GM21723 (cell line): ENCODE measurements around the gene LIPT2.
"Not testable (repeated sequence)": the region's sequence is repeated elsewhere in the genome, so short reads cannot be mapped to it uniquely, and the experiment has no call there.

ENCODE experiments used
- ATAC-seq: cut with Tn5 transposase; IDR thresholded peaks from one replicate; pipeline ENCODE4 v1.9.1; 2021; ENCODE audit warnings: mild to moderate bottlenecking, moderate library complexity; ENCODE audit not compliant: unreplicated experiment

The LIPT2 gene

GRCh38 chr11:74492974-74493790, at the start of gene LIPT2:
Gene LIPT2 (minus strand): TSS chr11:74493724. CDS start chr11:74493703, 21 bp downstream.
- ATAC-seq, result peak; percentile 95

DNA sequence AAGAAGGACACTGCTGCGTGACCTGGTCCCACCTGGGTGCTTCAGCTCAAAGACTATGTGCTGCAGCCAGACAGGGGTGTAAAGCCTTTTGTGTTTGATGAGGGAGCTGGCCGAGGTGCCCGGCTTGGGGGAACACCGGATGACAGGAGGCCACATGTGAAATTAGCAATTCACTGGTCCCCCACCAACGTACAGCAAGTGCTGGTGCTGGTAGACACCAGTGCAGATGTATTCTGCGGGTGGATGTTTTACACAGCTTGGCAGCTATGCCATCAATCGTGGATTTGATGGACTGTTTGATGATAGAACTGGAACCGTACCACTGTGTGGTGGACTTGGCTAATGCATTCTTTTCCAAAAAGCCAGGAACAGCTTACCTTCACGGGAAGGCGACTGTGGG, 47.9 kb upstream of the LIPT2 start:
- ATAC-seq, result no peak

- no peak for ATAC-seq
These were observed 46.7 kb upstream of the LIPT2 start for GRCh38 chr11:74540270-74540669.

DNA sequence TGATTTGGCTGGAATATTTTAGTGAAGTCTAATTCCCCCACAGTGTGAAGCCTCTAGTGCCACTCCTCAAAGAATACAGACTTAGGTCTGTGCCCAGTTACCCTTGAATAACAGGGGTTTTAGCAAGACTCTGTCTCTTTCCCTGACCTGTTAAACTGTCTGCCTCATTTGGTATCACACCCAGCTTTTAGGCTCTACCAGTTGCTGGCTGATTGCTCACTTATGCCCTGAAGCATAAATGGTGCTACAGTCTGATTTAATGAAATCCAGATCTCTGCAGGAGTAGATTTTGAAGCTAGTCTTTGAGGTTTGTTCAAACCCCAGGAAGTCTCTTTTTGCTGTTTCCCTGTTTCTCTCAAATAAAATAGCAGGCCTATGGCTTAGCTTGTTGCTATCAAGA, 45.2 kb upstream of the LIPT2 start:
- ATAC-seq, result no peak

GRCh38 chr11:74535371-74536160, 42.0 kb upstream of the LIPT2 start:
- ATAC-seq, result no peak

DNA sequence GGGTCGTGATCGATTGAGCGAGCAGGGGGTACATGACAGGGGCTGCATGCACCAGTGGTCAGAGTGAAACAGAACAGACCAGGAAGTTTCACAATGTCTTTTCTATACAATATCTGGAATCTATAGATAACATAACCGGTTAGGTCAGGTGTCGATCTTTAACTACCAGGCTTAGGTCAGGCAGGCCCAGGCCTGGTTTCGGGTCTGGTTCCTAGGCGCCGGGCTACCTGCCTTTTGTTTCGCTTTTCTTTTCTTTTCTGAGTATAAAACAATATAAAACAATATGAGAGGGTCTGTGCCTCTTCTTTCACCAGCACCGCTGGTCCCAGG, 41.4 kb upstream of the LIPT2 start:
- ATAC-seq, result not testable (repeated sequence)

- ATAC-seq, result no peak
These were observed 40.9 kb upstream of the LIPT2 start for GRCh38 chr11:74534216-74534945.

- no peak for ATAC-seq
These were observed 39.9 kb upstream of the LIPT2 start for GRCh38 chr11:74533421-74533820.

DNA sequence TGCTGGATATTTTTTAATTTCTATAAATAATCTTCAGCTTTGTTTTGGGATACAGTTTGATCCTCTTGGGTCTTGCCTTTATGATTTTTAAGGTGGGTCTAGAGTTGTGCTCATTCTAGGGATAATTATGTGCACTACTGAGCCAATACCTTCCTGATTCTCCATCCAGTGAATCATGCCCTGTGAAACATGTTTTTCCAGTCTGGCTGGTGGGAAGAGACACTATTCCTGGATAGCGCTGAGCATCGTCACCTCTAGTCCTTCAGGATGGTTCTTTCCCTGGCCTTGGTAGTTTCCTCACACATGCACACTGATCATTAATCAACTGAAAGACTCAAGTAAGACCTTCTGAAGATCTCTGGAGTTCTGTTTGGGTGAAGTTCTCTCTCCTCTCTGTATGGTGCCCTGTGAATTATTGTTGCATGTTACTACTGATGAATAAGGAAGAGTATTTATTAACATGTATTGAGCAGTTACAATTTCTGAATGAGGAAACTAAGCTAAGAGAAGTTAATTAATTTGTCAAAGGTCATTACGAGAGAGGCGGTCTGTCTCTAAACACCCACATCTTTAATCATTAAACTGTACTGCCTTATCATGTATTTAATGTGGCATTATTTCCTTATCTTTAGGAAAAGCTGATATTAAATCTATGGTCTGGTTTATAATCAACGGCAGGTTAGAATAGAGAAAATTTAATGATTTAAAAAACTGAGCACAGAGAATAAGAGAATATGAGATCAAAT, 39.1 kb upstream of the LIPT2 start:
- no peak for ATAC-seq

DNA sequence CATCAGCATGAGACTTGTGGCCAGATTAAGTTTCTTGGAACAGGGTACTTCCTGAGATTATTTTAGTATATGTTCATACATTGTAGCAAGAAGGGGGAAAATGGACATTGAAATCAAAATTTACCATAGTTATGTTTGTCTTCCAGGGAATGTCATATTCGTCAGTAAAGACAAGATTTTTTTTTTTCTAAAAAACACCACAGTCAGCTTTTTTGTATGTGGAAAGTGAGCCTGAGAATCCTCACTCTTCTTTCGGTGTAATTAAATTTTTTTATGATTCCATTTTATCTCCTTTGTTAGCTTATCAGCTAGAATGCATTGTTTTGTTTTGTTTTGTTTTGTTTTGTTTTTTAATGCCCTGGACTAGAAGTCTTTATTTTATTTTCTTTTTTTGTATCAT, 31.5 kb upstream of the LIPT2 start:
- no peak for ATAC-seq

GRCh38 chr11:74524501-74524900, 31.0 kb upstream of the LIPT2 start:
- no peak for ATAC-seq

DNA sequence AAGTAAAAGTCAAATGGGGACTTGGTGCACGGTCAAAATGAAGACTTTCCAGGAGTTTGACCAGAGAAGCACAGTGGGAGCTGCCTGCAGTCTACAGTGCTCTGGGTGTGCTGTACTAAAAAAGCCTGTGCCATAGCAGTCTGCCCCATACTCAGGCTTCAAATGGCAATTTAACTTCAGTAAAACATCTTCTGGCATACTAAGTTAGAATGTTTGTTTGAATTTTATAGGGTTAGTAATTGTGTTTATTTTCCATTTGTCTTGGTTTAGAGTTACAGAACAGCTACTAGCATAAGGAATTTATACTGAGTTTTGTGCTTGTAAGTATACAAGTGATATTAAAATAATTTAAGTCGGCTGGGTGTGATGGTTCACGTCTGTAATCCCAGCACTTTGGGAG, 29.3 kb upstream of the LIPT2 start:
- ATAC-seq, result no peak

- ATAC-seq, result no peak
These were observed 28.2 kb upstream of the LIPT2 start for GRCh38 chr11:74521666-74522252.

DNA sequence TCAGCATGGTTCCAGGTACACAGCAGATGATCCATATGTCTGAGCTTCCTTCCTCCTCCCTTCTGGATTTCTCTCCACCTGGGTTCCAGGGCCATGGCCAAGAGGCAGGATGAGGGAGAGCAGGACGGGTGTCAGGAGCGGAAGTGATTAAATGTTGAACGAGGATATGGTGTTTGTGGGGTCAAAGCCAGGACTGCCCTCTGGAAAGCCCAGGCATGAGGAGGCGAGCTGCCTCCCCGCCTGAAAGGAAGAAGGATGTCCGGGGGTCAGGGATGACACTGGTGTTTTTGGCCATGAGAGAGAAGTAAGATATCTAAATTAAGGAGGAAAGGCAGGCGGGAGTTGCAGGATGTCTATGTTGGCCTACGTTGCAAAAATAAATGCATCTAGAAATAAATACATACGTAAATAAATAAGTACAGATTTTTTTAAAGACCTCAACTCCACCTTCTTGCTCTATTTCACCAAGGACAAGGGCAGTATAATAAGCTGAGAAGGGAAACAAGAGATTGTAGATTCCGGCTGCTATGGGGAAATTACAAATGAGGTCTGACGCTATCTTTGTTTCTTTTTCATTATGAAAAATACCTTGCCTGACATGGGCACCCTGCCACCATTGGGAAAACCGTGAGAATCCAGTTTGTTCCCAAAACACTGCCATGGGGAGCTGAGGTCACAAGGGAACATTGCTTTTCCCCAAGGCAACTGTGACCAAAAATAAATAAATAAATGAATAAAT, 27.6 kb upstream of the LIPT2 start:
- no peak for ATAC-seq

DNA sequence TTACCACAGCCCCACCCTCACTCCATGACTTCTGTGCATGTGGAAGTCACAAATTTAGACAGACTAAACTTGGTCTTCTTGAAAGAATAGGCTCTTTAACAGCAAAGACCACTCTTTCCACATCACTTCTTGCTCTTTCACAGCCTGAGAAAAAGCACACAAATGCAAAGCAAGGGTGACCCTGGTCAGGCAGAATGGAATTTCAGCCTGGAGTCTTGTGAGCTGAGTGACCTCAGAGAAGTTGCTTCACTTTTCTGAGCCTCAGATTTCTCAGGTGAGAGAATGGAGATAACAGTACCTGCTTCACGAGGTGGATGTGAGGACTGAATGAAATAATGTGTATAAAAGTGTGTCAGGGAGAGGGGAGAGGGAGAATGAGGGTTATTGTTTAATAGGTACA, 26.8 kb upstream of the LIPT2 start:
- no peak for ATAC-seq

DNA sequence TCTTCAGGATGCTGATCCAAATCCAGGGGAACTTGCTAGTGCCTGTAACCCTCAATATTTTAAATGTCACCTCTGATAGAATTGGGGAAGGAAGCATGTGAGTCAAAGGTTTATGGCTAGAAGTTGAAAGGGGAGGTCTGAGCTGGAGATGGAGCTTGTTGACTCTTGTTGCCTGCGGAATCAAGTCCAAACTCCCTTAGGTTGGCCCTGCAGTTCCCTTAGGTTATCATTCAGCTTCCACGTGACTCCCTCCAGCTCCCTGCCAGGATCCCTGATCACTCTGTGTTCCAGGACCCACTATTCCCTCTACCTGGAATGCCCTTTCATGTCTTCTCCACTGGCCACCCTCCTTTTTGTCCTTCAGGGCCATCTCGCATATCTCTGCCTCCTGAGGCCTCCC, 26.2 kb upstream of the LIPT2 start:
- ATAC-seq, result no peak

- ATAC-seq, result not testable (repeated sequence)
These were observed 24.1 kb upstream of the LIPT2 start for GRCh38 chr11:74517592-74517991.

GRCh38 chr11:74507582-74507981, 14.1 kb upstream of the LIPT2 start:
- no peak for ATAC-seq

GRCh38 chr11:74506823-74507222, 13.3 kb upstream of the LIPT2 start:
- no peak for ATAC-seq

GRCh38 chr11:74505911-74506310, 12.4 kb upstream of the LIPT2 start:
- ATAC-seq, result no peak
